ENCODE data around the gene CHN1.

The CHN1 gene

DNA sequence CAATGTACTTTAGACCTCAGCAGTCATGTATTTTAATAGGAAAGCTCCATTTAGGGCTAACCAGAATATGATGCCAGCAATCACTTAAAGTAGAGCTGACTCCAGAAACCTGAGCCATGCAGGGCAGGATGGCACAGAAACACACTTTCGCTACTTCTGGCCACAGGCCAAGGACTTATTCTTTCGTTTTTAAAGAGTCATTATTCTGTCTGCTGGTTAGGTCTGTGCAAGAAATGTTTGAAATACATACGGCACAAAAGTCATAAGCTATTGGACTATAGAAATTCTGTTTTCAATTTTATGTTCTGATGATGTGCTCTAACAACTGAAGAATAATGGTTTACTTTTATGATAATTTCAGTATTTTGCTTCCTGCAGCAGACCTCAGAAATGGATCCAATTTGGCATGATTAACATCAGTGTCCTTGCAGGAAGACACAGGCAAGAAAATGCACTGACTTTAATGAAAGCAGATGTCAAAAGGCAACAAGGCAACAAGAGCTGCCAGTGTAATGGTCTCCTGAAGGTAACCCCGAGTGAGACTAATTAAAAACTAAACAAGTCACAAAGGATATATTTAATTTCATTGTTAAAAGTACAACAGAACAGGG, 126.5 kb downstream of the CHN1 start:
- peak overlapping the region; percentile 44 for H3K4me3 ChIP-seq (ENCODE audit: control insufficient read depth, low read depth, low read length)
- TF ChIP-seq, protein P1, sequence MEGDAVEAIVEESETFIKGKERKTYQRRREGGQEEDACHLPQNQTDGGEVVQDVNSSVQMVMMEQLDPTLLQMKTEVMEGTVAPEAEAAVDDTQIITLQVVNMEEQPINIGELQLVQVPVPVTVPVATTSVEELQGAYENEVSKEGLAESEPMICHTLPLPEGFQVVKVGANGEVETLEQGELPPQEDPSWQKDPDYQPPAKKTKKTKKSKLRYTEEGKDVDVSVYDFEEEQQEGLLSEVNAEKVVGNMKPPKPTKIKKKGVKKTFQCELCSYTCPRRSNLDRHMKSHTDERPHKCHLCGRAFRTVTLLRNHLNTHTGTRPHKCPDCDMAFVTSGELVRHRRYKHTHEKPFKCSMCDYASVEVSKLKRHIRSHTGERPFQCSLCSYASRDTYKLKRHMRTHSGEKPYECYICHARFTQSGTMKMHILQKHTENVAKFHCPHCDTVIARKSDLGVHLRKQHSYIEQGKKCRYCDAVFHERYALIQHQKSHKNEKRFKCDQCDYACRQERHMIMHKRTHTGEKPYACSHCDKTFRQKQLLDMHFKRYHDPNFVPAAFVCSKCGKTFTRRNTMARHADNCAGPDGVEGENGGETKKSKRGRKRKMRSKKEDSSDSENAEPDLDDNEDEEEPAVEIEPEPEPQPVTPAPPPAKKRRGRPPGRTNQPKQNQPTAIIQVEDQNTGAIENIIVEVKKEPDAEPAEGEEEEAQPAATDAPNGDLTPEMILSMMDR (conservative IDR thresholded peaks at IDR 0.05; ENCODE audit: control insufficient read depth, insufficient read depth, low read depth, low read length) = no peak
- DNase-seq (ENCODE audit: low read depth) = peak; percentile 57

DNA sequence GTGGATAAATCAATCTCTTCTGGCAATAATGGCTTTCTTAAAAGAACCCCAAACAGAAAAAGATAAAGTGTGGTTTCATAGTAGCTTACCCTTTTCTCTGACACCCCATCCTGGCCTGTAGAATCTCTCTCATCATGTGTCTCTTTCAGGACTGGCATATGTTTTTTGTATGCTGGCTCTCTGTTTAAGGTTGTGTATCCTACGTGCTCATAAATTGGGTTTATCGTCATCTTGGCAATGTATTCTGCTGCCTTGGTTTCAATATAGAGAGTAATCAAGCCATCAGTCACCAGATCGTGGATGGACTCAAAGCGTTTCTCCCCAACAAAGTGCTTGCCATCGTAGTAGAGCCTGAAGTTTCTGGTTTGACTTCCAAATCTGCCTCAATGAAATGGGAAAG, 127.4 kb downstream of the CHN1 start:
- DNase-seq (ENCODE audit: low read depth) = no peak
- H3K4me3 ChIP-seq (ENCODE audit: control insufficient read depth, low read depth, low read length) = no peak overlapping the region
- TF ChIP-seq, protein P1 (conservative IDR thresholded peaks at IDR 0.05; ENCODE audit: control insufficient read depth, insufficient read depth, low read depth, low read length) = no peak

DNA sequence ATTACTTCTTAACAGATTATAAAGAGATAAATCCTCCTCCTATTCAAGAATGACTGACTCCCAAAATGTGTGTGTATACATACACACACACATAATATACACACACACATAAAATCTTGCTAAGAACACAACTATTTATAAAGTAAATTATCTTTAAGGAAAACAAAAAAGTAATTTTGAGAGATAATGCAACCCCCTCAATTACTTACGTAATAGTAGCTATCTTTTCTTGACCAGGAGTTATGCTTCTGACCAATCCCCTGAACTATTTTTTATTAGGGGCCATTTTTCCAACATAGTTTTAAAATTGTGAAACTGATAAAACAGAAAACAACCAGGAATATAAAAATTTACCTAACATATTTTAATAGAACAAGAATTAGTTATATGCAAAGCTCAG, 127.9 kb downstream of the CHN1 start:
- TF ChIP-seq, protein P1 (conservative IDR thresholded peaks at IDR 0.05; ENCODE audit: control insufficient read depth, insufficient read depth, low read depth, low read length) = no peak
- DNase-seq (ENCODE audit: low read depth) = no peak
- H3K4me3 ChIP-seq (ENCODE audit: control insufficient read depth, low read depth, low read length) = no peak overlapping the region

DNA sequence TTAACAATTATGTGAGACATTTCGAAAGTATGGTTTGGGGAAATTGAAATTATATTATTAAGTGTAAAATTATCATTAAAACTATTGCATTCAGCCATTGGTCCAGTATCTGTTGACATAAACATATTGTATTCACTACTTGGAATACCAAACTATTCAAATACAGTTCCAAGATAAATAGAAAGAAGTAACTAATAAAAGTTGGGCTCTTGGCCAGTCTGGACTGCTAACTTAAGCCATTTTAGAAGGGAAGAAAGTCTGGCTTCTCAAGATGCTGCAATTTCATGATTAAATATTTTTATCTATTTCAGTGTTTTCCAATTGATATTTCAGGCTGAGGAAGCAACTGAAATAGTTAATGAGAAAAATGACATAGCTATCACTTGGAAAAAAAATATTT, 131.1 kb downstream of the CHN1 start:
- DNase-seq (ENCODE audit: low read depth) = peak; percentile 6
- TF ChIP-seq, protein P1 (conservative IDR thresholded peaks at IDR 0.05; ENCODE audit: control insufficient read depth, insufficient read depth, low read depth, low read length) = no peak

DNA sequence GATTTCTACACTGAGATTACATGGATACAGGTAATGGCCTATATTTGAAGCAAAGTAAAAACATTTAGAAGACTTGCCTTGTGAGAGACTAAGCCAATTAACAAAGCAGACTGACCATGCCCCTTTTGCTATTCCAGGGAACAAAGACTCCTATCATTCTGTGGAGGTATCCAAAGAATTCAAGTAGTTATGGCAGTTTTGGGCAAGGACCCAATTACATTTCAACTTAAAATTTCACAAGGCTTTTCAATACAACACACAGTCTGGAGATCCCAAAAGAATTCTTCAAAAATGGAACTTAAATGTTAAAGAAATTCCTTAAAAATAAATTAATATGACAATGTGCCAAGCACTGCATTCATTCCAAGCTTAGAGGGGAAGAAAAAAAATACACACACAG, 131.7 kb downstream of the CHN1 start:
- TF ChIP-seq, protein P1 (conservative IDR thresholded peaks at IDR 0.05; ENCODE audit: control insufficient read depth, insufficient read depth, low read depth, low read length) = no peak
- DNase-seq (ENCODE audit: low read depth) = no peak
- no peak overlapping the region for H3K4me3 ChIP-seq (ENCODE audit: control insufficient read depth, low read depth, low read length)

More for the DNA sequence above, 131.1 kb downstream of the CHN1 start:
- no peak overlapping the region for H3K4me3 ChIP-seq (ENCODE audit: control insufficient read depth, low read depth, low read length)

DNA sequence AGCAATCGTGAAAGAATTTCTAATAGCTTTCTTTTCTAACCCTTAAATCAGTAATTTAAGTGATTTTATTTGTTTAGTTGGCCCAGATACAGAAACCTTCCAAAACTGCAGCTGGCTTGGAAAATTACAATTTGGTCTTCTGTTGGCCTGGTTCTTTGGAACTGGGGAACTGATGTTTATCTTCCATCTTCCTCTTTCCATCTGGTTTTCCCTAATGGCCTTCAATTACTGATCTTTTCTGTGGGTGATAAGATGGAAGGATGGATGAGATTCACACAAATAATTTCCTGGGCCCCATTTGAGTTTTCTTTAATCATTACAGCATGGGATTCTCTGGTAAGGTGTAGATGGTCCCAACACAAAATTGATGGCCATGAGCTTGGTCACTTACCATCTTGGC, 134.4 kb downstream of the CHN1 start:
- DNase-seq (ENCODE audit: low read depth) = no peak
- H3K4me3 ChIP-seq (ENCODE audit: control insufficient read depth, low read depth, low read length) = no peak overlapping the region
- TF ChIP-seq, protein P1 (conservative IDR thresholded peaks at IDR 0.05; ENCODE audit: control insufficient read depth, insufficient read depth, low read depth, low read length) = no peak

DNA sequence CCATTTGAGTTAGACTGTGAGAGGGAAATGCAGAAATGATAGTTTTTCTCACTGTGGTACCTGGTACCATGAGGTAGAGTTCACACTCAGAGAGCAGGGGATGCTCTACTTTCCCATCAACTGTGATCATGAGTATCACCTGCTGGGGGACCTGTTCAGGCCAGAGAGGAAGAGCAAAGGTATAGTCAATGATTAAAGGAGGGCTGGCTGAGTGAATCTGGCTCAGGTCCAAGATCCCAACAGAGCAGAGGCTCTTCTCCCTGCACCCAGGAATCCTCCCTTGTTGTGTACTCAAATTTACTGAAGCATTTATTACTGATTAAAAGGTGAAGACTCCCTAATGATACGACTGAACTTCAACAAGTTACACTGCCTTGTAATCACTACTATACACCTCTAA, 136.3 kb downstream of the CHN1 start:
- TF ChIP-seq, protein P1 (conservative IDR thresholded peaks at IDR 0.05; ENCODE audit: control insufficient read depth, insufficient read depth, low read depth, low read length) = no peak
- H3K4me3 ChIP-seq (ENCODE audit: control insufficient read depth, low read depth, low read length) = no peak overlapping the region
- no peak for DNase-seq (ENCODE audit: low read depth)
